Right lobe of liver (tissue), 4 donors: Measurements from ENCODE around the gene PRAMEF1.

Source experiments
- CTCF ChIP-seq, 4 donors: fragments of 200-600 bp in 3 of 4; fragments of 450-650 bp in 1 of 4; IDR thresholded peaks; one replicate each; pipeline versions ENCODE4 v1.5.1 to v1.8.0; 2016 to 2022; ENCODE audit warnings: antibody characterized with exemption in 4 of 4, mild to moderate bottlenecking in 2 of 4
- POLR2A ChIP-seq: fragments of 450-650 bp; IDR thresholded peaks from one replicate; pipeline ENCODE4 v1.6.1; 2017; ENCODE audit warnings: antibody characterized with exemption, mild to moderate bottlenecking
- donor health status: DM: no; HTN: no; CAD: no.
- donor health status: DM: no; HTN: no; CAD: no.
- donor health status: DM: no; HTN: yes; CAD: no.

GRCh38 chr1:12810691-12811408, 19.7 kb downstream of the PRAMEF1 start:
- TF ChIP-seq CTCF (IDR thresholded peaks at IDR 0.05) (no peak), POLR2A (no peak)
